ENCODE measurements around the gene PDE10A.

Gene PDE10A

DNA sequence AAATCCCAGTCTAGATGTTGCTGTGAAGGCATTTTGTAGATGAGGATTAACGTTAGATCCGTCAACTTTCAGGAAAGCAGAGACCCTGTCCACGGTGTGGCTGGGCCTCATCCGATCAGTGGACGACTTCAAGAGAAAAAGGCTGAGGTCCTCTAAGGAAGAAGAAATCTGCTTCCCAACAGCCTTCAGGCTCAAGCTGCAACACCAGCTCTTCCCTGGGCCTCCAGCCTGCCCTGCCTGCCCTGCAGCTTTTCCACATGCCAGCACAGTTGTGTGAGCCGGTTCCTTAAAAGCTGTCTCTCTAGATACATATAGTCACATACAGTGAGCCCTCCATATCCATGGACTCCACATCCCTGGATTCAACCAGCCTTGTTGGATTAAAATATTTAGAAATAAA is 14.1 kb upstream of the PDE10A start:
- DNase-seq, result no peak

DNA sequence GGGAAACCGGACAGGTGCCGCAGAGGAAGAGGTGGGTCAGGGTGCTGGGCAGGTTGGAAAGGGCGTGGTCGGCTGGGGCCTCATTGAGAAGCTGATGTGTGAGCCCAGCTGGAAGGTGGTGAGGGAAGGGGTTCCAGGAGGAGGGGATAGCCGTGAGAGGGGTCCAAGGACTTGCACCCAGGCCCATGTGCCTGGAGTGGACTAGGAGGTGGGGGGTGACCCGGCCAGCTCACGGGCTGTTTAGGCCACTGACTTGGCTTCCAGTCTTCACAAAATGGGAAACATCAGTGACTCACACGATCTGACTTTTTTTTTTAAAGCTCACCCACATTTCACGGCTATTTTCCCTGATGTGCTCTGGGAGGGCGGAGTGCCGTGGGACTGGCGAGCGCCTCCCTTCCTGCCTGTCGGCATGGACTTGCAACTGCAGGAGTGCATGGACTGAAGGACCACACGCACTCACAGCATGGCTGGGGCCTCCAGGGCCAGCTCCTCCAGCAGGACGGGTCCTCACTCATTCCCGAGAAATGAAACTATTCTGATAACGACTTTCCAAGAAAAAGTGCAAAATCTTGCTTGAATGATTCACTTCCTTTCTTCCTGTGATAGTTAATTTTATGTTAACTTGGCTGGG is 13.5 kb upstream of the PDE10A start:
- no peak for DNase-seq

DNA sequence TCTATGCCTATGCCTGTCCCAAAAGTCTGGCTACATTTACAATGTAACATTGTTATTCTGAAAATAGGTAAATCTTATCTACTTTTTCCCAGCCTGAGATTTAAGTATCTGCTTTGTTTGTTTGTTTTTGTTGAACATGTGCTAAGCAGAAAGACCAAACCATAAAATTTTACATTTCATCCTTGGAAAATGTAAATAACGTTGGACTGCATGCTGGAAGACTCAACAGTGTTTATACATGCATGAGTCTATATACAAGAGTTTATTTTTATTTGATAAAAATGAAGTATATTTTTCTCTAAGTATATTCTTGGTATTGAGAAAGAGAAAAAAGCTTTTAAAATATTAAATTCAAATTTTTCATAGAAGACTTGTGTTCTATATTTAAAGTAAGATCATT is 12.1 kb upstream of the PDE10A start:
- no peak for DNase-seq

DNA sequence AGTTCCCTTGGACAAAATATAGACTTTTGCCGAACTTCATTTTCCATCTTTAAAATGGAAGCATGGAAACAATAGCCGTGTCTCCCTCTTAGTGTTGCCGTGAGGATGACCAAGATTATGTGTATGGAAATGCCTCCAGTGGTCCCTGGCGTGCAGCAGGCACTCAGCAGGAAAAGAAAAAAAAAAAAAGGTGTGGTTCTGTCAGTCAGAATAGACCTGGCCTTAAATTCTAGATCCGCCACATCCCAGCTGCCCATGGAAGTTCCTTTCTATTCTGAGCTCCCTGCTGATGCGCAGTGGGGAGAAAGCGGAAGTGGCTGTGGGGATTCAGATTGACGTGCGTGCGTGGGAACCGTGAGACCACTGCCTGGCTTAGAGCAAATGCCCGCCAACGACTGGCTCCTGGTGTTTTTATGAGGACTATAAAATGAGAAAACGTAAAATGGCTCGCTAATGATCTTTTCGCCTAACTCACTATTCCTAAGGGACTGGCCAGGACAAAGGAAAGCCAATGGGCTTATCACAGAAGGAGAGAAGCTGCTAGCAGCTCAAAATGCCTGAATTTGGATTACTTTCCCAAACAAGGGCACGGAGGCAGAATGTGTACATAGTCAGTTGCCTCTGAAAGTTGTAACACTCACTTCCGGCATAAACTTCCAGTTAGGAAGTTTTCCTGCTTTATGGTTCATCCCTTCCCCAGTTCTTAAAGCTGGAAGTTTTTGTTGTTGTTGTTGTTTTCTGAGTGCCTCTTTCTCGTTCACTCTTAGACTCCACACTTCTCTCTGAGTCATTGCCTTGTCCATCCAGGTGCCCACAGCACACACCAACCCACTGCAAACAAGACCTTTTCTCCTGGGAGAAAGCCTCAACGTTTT is 11.4 kb upstream of the PDE10A start:
- DNase-seq, result peak; percentile 57

DNA sequence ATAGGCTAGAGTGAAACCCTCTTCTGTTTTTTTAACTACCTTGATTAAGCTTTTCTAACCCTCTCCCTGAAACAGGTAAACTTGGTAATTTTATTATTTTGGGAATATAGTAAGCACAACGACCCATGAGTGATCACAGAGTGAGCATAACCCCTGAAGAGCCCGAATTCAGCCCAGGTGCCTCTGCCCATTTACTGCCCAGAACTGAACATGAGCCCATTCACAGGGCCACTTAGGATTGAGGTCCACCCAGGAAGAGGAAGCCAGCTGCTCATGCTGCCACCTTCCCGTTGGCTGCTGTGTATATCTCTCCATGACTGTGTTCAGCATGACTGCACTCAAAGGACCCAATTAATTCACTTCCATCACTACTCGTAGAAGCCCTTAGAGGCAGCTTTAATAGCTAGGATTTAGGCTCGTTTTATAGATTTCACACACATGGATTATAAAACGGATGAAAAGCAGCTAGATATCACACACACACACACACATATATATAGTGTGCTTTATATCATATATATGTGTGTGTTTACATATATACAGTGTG is 8.3 kb upstream of the PDE10A start:
- peak; percentile 76 for DNase-seq

DNA sequence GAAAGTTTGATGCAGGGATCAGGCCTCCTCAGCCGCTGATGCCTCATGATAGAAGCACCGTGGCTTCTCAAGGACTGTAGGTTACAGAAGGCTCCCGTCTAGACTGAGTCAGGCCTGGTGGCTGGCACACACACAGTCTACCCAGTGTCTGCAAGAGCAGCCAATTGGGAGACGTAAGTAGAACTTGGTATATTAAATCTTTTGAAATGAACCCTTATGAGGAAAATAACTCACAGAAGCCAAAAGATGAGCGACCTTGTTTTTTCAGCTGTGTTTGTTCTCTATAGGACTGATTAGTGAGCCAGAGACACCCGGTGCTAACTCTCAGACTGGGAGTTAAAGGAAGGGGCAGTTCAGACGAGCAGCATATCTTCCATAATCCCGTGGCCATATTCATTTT is 5.9 kb upstream of the PDE10A start:
- no peak for DNase-seq

DNA sequence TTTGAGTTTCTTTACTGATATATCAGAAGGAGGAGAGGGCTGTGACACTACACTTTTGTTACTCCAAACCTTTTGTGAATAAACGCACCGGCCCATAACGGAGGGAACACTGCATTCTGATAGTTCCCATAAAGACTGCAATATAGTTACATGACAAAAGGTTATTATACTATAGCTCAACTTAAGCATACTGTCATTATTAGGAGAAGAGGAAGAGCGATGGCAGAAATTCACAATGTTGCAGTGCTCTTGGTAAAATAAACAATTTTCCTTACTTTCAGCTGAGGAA is 2.3 kb upstream of the PDE10A start:
- no peak for DNase-seq

DNA sequence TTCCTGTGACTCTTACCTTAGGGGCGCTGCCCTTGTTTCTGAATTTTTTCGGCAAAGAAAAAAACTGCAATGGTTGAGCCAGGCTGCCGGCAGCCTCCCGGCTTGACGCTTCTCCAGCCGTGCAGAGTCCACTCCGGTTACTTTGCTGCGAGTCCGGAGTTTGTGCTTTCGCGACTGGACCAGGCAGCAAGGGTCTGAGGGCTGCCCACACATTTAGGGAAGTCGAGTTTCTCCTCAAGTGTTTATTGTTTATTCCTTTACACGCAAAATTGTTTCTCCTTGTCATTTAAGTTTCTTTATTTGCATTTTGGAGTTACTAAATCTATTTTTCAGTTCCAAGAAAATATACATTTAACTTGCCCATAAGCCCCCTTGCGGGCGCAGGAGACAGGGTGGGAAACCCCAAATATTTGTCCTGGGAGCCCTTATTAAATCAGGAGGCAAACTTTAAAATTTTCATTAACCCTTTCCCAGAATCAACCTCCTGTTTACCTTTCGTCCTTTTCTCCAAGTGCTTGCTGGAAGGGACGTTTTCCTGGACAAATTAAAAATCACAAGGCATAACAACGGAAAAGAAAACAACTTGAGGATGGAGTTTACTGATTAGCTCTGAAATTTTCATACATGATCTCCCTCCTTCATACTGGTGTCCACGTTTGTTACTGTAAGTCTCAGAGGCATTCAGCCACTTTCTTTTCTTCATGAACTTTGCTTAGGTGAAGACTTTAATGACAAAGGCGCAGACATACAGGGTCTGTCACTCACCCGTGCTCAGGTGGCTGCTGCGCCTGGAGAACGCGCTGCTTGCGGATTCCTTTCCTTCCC is 1.7 kb upstream of the PDE10A start:
- DNase-seq, result no peak

DNA sequence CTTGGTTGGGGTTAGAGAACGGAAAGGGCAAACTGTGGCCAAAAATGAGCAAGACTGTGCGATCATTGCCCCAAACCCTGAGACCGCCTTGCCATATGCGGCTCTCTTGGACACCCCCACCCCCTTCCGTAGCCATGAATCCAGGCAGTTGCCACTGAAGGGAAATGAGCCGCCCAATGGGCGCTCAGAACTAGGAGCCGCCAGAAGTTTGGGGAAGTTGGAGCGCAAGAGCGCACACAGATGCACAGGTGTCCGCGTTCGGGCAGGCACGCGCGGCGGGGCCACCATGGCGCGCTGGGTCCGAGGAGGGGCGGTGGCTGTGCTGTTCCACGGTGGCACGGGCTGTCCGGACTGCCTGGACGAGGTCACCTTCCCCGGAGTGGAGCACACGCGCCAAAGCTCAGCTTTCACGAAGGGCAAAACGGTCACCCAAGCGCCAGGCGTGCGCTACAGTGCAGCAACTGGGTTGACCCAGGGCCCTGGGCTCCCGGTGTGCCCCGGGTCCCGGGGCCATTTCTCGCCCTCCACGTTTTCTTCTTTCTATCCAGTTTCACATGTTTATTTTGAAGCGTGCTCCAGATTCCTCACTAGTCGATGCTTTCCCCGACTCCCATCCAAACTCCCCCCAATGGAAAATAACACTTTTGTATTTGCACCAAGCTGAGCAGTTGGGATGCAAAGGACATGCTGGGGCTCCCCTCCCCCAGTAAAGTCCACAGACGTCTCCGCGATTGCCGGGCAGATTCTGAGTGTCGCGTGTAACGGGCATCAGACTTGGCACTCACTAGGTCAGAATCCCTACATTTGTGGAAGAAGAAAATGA is 906 bp upstream of the PDE10A start:
- no peak for DNase-seq

DNA sequence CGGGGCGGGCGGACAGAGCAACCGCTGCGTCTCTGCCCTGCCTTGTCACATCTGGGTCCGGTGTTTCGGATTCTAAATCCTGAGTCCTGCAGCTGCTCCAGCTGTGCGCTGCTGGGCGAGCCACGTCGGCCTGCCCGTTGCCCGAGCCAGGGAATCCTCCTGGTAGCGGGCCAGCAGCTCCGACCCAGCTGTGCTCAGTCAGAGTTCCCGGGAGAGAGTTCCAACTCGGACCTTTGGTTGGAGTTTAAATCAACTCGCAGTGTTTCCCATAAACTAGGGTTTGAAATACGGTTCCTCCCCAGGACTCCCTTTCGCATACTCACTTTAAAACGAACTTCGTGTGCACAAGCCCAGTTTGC is 315 bp upstream of the PDE10A start:
- no peak for DNase-seq

DNA sequence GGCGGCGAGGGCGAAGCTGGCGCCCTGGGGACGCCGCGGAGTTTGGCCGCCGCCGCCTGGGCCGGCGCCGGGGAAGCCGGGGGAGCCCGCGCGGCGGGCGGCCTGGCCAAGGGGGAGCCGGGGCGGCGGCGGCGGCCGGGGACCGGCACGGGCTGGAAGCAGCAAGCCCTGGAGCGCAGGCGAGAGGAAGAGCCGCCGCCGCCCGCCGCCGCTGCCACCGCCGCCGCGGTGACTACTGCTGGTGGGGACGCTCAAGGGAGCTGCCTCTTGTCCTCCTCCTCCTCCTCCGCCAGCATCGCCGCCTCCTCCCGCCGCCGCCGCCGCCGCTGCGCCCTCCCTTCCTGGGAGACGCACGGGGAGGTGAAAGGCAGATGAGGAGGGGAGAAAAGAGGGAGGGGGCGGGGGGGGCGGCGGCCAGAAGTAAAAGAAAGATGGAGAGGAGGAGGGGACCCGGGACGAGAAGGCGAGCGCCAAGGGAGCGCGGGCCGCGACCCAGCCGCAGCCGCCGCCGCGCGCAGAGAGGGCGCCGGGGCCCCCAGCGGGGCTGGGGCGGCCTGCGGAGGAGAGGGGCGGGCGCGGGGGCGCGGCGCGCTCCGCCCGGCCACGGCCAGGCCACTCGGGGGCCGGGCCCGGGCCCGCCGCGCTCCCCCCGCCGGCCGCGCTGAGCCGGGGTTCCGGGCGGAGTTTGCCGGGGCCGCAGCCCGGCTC is 846 bp downstream of the PDE10A start:
- DNase-seq, result no peak

DNA sequence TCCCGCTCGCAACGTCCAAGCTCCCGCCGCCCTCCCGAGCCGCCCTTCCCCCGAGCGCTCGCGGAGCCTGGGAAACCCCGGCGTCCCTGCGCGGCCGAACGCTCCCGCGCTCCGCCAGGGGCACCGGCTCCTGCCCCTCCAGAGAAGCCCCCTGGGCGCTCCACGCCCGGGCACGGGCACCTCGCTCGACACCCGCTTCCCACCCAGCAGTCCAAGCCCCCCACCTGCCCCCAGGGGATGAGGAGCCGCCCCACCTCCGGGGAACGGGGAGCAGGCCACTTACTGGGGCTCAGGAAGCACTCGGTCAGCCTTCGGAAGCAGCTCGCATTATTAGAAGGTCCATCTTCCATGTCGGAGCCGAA is 1.4 kb downstream of the PDE10A start:
- DNase-seq, result no peak

DNA sequence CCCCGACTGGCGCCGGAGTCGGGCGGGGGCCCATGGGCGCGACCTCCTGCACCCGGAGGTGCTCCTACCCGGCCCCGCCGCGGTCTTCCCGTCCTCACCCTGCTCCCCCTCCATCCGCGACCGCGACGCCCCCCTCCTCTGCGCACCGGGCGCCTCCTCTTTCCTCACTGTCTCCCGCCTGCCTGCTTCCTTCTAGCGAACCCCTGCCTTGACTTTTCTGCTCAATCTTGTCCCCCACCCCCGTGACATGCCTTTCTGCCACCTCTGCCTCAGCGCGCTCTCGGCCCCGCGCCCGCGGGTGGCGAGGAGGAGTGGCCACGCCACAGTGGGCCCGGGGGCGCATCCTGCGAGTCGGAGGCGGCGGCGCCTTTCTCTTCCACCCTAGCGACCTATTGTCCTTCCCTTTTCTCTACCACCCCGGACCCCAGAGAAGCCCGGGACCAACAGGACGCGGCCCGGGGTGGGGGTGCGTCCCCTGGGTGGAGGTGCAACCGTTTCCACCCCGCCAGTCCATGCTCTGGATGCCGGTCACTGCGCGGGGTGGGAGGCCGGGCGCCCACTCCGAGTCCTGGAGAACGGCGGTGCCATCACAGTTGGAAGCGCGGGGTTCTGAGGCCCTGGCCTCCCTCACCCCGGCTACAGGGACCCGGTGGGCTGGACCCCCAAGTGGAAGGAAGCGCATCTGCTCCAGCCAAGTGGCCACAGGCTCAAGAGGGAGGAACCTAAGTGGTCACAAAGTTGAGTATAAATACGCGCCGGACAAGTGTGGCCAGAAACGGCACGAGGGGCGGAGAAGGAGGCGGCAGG is 2.0 kb downstream of the PDE10A start:
- DNase-seq, result no peak

DNA sequence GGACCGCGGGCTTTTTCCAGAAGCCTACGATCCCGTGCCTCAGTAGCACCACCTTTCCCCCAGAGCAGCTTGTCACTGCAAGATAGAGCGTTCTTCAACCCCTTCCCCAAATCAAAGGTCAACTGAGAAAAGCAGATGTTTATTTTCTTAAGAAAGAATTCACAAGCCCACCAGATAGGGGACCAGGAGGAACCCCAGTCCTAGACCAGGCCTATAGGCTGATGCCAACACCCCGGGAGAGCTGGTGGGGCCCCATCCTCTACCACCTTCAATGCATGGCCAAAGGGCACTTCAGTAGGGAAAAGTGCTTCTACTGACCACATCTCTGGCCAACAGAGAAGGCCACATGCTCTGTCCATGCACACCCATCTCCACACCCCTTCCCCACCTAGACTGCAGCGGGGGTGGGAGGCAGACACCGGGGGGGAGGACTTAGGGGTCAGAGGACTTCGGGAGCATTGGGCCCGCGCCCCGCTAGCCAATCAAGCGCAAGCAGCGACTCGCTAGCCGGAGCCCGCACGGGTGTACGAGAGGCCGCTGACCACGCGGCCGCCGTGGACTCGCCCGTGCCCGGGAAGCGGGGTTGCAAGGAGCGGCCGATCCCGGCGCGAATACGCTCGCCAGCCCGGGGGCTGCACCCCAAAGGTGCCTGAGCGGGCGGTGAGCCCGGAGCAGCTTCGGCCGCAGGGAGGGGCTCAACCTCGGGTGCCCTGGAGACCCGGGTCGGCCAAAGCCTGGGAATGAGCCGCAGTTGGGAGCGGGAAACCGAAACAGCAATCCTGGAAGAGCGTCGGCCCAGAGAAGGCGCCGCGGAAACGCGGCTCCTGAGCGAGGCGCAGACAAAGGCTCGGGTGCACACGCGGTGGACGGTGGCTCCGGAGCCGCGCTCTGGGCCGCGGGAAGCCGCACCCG is 2.8 kb downstream of the PDE10A start:
- DNase-seq, result no peak

DNA sequence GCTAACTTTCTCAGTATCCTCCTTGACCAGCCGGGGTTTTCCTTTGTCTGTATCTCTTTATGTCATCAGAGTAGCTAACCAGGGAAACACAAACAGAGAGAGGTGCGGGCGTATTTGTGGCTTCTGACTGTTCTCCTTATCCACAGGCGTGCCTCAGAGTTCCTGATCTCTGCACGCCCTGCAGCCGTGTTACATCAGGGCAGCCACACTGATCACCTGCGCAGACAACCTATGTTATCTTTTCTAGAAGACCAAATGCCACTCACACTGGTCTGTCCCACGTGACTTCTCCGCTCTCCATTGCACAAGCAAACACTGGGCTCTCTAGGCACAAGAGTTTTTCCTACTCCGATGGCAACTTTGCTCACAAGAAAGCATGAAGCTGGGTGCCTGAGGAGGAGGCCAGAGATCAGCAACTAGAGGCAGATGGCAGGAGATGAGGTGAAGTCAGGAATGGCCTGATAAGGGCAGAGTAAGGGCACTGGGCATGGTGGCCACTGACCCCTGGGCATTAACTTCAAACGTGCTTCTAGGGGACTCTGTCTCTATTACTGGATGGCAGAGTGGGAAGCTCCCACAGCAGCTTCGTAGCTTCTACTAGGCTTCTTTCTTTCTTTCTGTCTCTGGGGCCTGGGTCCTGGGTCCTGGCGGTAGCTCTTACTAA is 4.5 kb downstream of the PDE10A start:
- no peak for DNase-seq

DNA sequence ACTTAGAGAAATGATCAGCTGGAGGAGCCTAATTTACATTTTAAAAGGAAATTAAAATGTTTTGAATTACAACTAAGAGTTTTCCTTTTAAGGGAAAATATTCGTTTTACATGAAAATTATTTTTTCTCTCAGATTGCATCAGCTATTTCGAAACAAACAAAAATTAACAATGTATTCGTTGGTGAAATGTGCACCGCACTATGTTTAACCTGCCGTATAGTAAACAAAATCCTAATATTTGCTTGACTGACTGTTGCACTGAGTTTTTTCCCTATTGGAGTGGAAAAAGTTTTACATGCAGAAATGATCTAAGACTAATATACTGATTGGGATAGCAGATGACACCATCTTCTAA is 5.7 kb downstream of the PDE10A start:
- DNase-seq, result no peak

DNA sequence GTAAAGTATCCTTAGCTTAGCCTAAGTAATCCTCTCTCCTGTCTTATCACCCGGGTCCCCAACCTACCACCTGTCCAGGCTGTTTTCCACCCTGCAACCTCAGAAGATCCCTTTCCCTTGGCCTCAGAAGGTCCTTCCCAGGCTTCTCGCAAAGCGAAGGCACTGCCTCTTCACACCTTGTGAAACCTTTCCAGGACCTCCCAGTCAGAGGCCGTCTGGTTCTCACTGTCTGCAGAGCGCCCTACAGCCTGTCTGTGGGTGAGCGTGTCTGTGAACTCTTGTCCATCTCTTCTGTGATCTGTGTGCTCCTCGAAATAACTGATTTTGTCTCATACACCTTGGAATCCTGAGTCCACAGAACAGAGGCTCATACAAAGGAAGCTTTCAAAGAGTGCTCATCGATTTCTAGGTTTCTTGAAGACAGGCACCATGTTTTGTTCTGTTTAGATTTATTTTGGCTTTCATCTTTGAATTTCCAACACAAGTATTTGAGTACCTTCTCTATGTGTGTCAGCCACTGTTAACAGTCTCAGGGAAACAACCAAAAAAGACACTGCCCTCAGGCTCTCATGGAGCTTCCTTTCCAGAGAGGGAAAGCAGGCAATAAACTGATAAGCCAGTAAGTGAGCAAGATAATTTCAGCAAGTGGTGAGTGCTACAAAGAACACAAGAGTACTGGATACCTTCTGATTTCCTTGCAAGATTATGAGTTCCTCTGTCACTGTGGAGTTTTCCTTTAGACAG is 6.3 kb downstream of the PDE10A start:
- DNase-seq, result no peak

DNA sequence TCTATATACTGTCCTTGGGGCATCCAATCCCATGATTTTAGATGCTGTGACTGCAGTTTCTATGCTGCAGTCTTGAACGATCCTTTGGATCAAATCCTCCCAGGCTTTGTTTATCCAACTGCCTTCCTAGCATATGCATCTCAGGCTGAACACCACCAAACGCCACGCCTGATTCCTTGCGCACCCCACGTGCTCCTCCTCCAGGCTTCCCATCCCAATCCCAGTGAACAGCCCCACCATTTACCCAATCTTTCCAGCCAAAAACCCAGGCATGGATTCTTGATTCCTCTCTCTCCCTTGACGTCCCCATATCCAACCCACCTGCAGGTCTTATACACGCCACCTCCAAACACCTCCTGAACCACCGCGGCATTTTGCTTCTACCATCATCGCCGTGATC is 7.8 kb downstream of the PDE10A start:
- no peak for DNase-seq

DNA sequence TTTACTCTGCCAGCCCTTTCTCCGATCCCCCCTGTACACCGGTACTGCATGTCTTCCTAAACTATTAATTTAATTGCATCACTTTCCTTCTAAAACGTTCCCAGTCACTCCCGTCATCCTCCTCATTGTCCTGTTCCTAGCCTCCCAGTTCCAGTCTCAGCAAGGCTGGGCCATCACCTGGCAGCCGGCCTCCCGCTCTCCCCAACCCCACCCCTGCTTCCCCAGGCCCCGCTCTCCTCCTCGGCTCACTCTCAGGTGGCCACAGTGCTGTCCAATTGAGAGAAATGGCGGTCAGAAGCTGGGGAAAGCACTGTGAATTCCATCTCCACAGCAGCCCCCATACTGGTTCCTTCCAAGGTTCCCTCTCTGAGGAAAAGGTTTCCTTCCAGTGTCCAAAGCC is 8.9 kb downstream of the PDE10A start:
- no peak for DNase-seq
